Transverse colon (tissue), 4 donors: ENCODE measurements around the gene GRAMD1C.

Source experiments
- POLR2A ChIP-seq: fragments of 450-650 bp; IDR thresholded peaks from one replicate; pipeline ENCODE4 v1.6.1; 2016; ENCODE audit warnings: antibody characterized with exemption, mild to moderate bottlenecking, moderate library complexity
- POLR2AphosphoS5 ChIP-seq, 3 donors: sonication (generic); formaldehyde crosslinking; IDR thresholded peaks; one replicate each; pipeline ENCODE4 v1.6.1; 2016; ENCODE audit warnings: antibody characterized with exemption in 3 of 3
- TF ChIP-seq, protein P1 (sequence below), 5 experiments: fragments of 200-600 bp in 3 of 5; fragments of 450-650 bp in 2 of 5; sonication (generic) in 3 of 5; IDR thresholded peaks; 1 replicate in 2 of 5; 2 replicates in 3 of 5; pipeline ENCODE4 v1.5.1; 2016 to 2017; ENCODE audit warnings: antibody characterized with exemption in 5 of 5, inconsistent platforms in 3 of 5, mild to moderate bottlenecking in 2 of 5, moderate library complexity in 1 of 5

DNA sequence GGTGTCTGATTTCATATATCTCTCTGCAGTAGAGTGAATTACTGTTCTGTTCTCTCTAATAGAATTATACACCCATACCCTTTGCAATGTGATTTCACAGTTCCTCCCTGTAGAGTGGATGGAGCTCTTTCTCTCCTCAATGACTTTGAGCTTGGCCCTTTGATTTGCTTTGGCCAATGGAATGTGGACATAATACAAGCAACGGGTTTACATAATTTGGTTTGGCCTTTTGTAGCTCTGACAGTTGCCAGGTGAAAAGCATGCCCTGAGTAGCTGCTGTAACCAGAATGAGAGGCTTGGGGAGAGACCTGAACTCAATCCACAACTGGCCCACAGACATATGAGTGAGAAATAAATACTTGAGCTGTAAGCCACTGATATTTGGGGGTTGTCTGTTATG is 141.3 kb downstream of the GRAMD1C start:
- TF ChIP-seq, protein P1, sequence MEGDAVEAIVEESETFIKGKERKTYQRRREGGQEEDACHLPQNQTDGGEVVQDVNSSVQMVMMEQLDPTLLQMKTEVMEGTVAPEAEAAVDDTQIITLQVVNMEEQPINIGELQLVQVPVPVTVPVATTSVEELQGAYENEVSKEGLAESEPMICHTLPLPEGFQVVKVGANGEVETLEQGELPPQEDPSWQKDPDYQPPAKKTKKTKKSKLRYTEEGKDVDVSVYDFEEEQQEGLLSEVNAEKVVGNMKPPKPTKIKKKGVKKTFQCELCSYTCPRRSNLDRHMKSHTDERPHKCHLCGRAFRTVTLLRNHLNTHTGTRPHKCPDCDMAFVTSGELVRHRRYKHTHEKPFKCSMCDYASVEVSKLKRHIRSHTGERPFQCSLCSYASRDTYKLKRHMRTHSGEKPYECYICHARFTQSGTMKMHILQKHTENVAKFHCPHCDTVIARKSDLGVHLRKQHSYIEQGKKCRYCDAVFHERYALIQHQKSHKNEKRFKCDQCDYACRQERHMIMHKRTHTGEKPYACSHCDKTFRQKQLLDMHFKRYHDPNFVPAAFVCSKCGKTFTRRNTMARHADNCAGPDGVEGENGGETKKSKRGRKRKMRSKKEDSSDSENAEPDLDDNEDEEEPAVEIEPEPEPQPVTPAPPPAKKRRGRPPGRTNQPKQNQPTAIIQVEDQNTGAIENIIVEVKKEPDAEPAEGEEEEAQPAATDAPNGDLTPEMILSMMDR (IDR thresholded peaks at IDR 0.05): no peak
- no peak for TF ChIP-seq POLR2A
- no peak for TF ChIP-seq POLR2AphosphoS5 (IDR thresholded peaks at IDR 0.05)
